Loucy (cell line): ENCODE results near the gene PNPLA7.
"Not testable (repeated sequence)": the region's sequence is repeated elsewhere in the genome, so short reads cannot be mapped to it uniquely, and the experiment has no call there.

Experiments
- CTCF ChIP-seq: fragments of 200-600 bp; sonication (generic); conservative IDR thresholded peaks from 2 replicates; pipeline ENCODE4 v1.5.1; 2014; ENCODE audit warnings: mild to moderate bottlenecking, antibody characterized with exemption, low read length
- EZH2phosphoT487 ChIP-seq: fragments of 200-600 bp; IDR thresholded peaks from 2 replicates; pipeline ENCODE4 v1.6.1; 2018; ENCODE audit warnings: antibody characterized with exemption, mild to moderate bottlenecking, moderate library complexity, borderline replicate concordance

GRCh38 chr9:137410236-137410890 lies 139.8 kb downstream of the PNPLA7 start:
- not testable (repeated sequence) for TF ChIP-seq CTCF, EZH2phosphoT487
